Activated T-helper 1 cell treated with anti-CD3 and anti-CD28 coated beads, Interleukin-12 subunit alpha, Interleukin-12 subunit beta, Interleukin-2, Interleukin-4 antibody, amounts not matched to agents 30 ng/mL and 10 ng/mL and 1 ng/mL, durations not matched to agents 14 hours and 24 hours and 36 hours (primary cell): ENCODE measurements around the gene NECTIN4. TPM values are rescaled to one million over a fixed set of nuclear protein-coding genes. Genes with fewer than 3 reads are reported as not detected.
"Not testable (repeated sequence)": the region's sequence is repeated elsewhere in the genome, so short reads cannot be mapped to it uniquely, and the experiment has no call there.

Experiments used
- DNase-seq: peaks from one replicate; pipeline ENCODE4 v3.0.0; 2021; ENCODE audit warnings: low spot score
- H3K27ac Mint-ChIP-seq: one replicate; pipeline ENCODE4 v1.8.0; 2021; ENCODE audit warnings: mild to moderate bottlenecking, mixed read lengths
- H3K27me3 Mint-ChIP-seq: one replicate; pipeline ENCODE4 v1.8.0; 2022; ENCODE audit warnings: mild to moderate bottlenecking, moderate library complexity, mixed read lengths; ENCODE audit not compliant: insufficient read depth
- H3K36me3 Mint-ChIP-seq: one replicate; pipeline ENCODE4 v1.8.0; 2021; ENCODE audit warnings: low read depth, mixed read lengths
- H3K4me1 Mint-ChIP-seq: one replicate; pipeline ENCODE4 v1.8.0; 2021; ENCODE audit warnings: low read depth, mixed read lengths
- H3K4me3 Mint-ChIP-seq: one replicate; pipeline ENCODE4 v1.8.0; 2021; ENCODE audit warnings: mild to moderate bottlenecking, moderate library complexity, mixed read lengths
- H3K9me3 Mint-ChIP-seq: one replicate; pipeline ENCODE4 v1.8.0; 2021; ENCODE audit warnings: mixed read lengths
- intact Hi-C: fragments of 100-400 bp; cut with micrococcal nuclease; formaldehyde crosslinking; loops from one replicate; pipeline ENCODE4 v1.15.1; 2024
- total RNA-seq: library from RNA; stranded (reverse); gene quantifications from 2 replicates; pipeline ENCODE4 v1.2.3, GENCODE V29; 2022

NECTIN4 gene
- total RNA-seq, 1 donor from 2014 or later: not detected

- H3K27ac Mint-ChIP-seq: no peak overlapping the region
- intact Hi-C loops: no loop called here
Measured at GRCh38 chr1:161073474-161074121, 15.8 kb downstream of the NECTIN4 start.

GRCh38 chr1:161072751-161073449 is 16.5 kb downstream of the NECTIN4 start:
- peaks cover 40% of the 10 kb centered on the region for H3K4me1 Mint-ChIP-seq
- H3K9me3 Mint-ChIP-seq: no peaks in the 10 kb centered on the region
- H3K27me3 Mint-ChIP-seq: no peaks in the 10 kb centered on the region
- H3K4me3 Mint-ChIP-seq: no peak overlapping the region
- intact Hi-C loops: loop anchor here (1.0 kb wide), 2 partner anchors 24 to 66 kb away; no protein-coding TSS in a partner anchor
- peaks cover 9% of the 10 kb centered on the region for H3K36me3 Mint-ChIP-seq
- no peak overlapping the region for H3K27ac Mint-ChIP-seq
- no peak for DNase-seq

More at GRCh38 chr1:161073474-161074121, 15.8 kb downstream of the NECTIN4 start:
- Mint-ChIP-seq H3K4me3 (no peak overlapping the region), H3K4me1 (peaks cover 33% of the 10 kb centered on the region), H3K36me3 (peaks cover 5% of the 10 kb centered on the region), H3K9me3 (no peaks in the 10 kb centered on the region), H3K27me3 (no peaks in the 10 kb centered on the region)
- DNase-seq: no peak

- Mint-ChIP-seq H3K4me3 (no peak overlapping the region), H3K27ac (peak overlapping the region; percentile 47), H3K4me1 (peaks cover 49% of the 10 kb centered on the region), H3K9me3 (no peaks in the 10 kb centered on the region), H3K27me3 (no peaks in the 10 kb centered on the region), H3K36me3 (peaks cover 17% of the 10 kb centered on the region)
- intact Hi-C loops: loop anchor here (1.0 kb wide), 2 partner anchors 25 to 67 kb away; no protein-coding TSS in a partner anchor
- peak; percentile 24 for DNase-seq
Measured at GRCh38 chr1:161071886-161072371, 17.4 kb downstream of the NECTIN4 start.

- DNase-seq: no peak
- peak overlapping the region; percentile 96 for H3K4me3 Mint-ChIP-seq
- H3K4me1 Mint-ChIP-seq: peaks cover 59% of the 10 kb centered on the region
- intact Hi-C loops: loop anchor here (1.0 kb wide), 1 partner anchor 48 kb away; the partner anchor contains the start of genes NIT1 and PFDN2
- no peaks in the 10 kb centered on the region for H3K9me3 Mint-ChIP-seq
- H3K36me3 Mint-ChIP-seq: peaks cover 22% of the 10 kb centered on the region
- H3K27me3 Mint-ChIP-seq: no peaks in the 10 kb centered on the region
- H3K27ac Mint-ChIP-seq: peak overlapping the region; percentile 99
Measured at GRCh38 chr1:161070761-161071160, 18.6 kb downstream of the NECTIN4 start.

- H3K4me1 Mint-ChIP-seq: peaks cover 59% of the 10 kb centered on the region
- DNase-seq: peak; percentile 84
- H3K36me3 Mint-ChIP-seq: peaks cover 22% of the 10 kb centered on the region
- intact Hi-C loops: loop anchor here (1.0 to 2.0 kb wide), 3 partner anchors 27 to 49 kb away; partner anchors contain the start of genes F11R, NIT1 and PFDN2
- no peaks in the 10 kb centered on the region for H3K27me3 Mint-ChIP-seq
- H3K9me3 Mint-ChIP-seq: no peaks in the 10 kb centered on the region
- H3K27ac Mint-ChIP-seq: peak within 1 kb of the TSS; percentile 99
- H3K4me3 Mint-ChIP-seq: peak within 1 kb of the TSS; percentile 96
Measured at GRCh38 chr1:161069731-161070270, 19.6 kb downstream of the NECTIN4 start, which contains the start of gene ARHGAP30. Gene ARHGAP30, minus strand, starts transcription at chr1:161069891. Its CDS starts 267 bp downstream, at chr1:161069624.

GRCh38 chr1:161069241-161069640 is 20.1 kb downstream of the NECTIN4 start:
- H3K36me3 Mint-ChIP-seq: peaks cover 28% of the 10 kb centered on the region
- peak overlapping the region; percentile 96 for H3K4me3 Mint-ChIP-seq
- intact Hi-C loops: loop anchor here (2.0 kb wide), 2 partner anchors 28 to 48 kb away; partner anchors contain the start of gene F11R
- no peaks in the 10 kb centered on the region for H3K9me3 Mint-ChIP-seq
- no peak for DNase-seq
- H3K27ac Mint-ChIP-seq: peak overlapping the region; percentile 99
- H3K27me3 Mint-ChIP-seq: no peaks in the 10 kb centered on the region
- peaks cover 65% of the 10 kb centered on the region for H3K4me1 Mint-ChIP-seq

GRCh38 chr1:161068306-161069234 is 20.8 kb downstream of the NECTIN4 start:
- Mint-ChIP-seq H3K27me3 (no peaks in the 10 kb centered on the region), H3K27ac (peak overlapping the region; percentile 99), H3K36me3 (peaks cover 32% of the 10 kb centered on the region), H3K4me1 (peaks cover 71% of the 10 kb centered on the region), H3K4me3 (peak overlapping the region; percentile 96), H3K9me3 (no peaks in the 10 kb centered on the region)
- intact Hi-C loops: loop anchor here (1.0 to 2.0 kb wide), 6 partner anchors 22 to 86 kb away; partner anchors contain the start of genes DEDD and F11R
- peak; percentile 82 for DNase-seq

- Mint-ChIP-seq H3K27me3 (no peaks in the 10 kb centered on the region), H3K36me3 (peaks cover 39% of the 10 kb centered on the region), H3K4me3 (peak overlapping the region; percentile 96), H3K4me1 (peaks cover 70% of the 10 kb centered on the region), H3K9me3 (no peaks in the 10 kb centered on the region), H3K27ac (peak overlapping the region; percentile 99)
- intact Hi-C loops: no loop called here
- DNase-seq: no peak
Measured at GRCh38 chr1:161066694-161067093, 22.7 kb downstream of the NECTIN4 start.

GRCh38 chr1:161065681-161066080 is 23.7 kb downstream of the NECTIN4 start:
- H3K4me3 Mint-ChIP-seq, DNase-seq, H3K27me3 Mint-ChIP-seq, H3K9me3 Mint-ChIP-seq, intact Hi-C loops: not testable (repeated sequence)
- peak overlapping the region; percentile 61 for H3K27ac Mint-ChIP-seq
- peaks cover 39% of the 10 kb centered on the region for H3K36me3 Mint-ChIP-seq
- H3K4me1 Mint-ChIP-seq: peaks cover 65% of the 10 kb centered on the region

- peaks cover 47% of the 10 kb centered on the region for H3K36me3 Mint-ChIP-seq
- H3K4me3 Mint-ChIP-seq, DNase-seq, H3K27me3 Mint-ChIP-seq, intact Hi-C loops, H3K9me3 Mint-ChIP-seq: not testable (repeated sequence)
- peak overlapping the region; percentile 79 for H3K27ac Mint-ChIP-seq
- peaks cover 70% of the 10 kb centered on the region for H3K4me1 Mint-ChIP-seq
Measured at GRCh38 chr1:161063936-161064335, 25.4 kb downstream of the NECTIN4 start.

GRCh38 chr1:161061419-161061818 is 27.9 kb downstream of the NECTIN4 start:
- Mint-ChIP-seq H3K9me3 (no peaks in the 10 kb centered on the region), H3K4me1 (peaks cover 45% of the 10 kb centered on the region), H3K27me3 (no peaks in the 10 kb centered on the region), H3K4me3 (no peak overlapping the region), H3K36me3 (peaks cover 37% of the 10 kb centered on the region), H3K27ac (no peak overlapping the region)
- intact Hi-C loops: no loop called here
- no peak for DNase-seq

- H3K9me3 Mint-ChIP-seq: no peaks in the 10 kb centered on the region
- no peak overlapping the region for H3K4me3 Mint-ChIP-seq
- H3K27ac Mint-ChIP-seq: no peak overlapping the region
- peaks cover 37% of the 10 kb centered on the region for H3K36me3 Mint-ChIP-seq
- intact Hi-C loops: no loop called here
- DNase-seq: no peak
- H3K27me3 Mint-ChIP-seq: no peaks in the 10 kb centered on the region
- H3K4me1 Mint-ChIP-seq: peaks cover 40% of the 10 kb centered on the region
Measured at GRCh38 chr1:161059293-161059692, 30.1 kb downstream of the NECTIN4 start.
